Sigmoid colon (tissue), 4 donors: ENCODE measurements around the gene CHRND.

ENCODE experiments used
- CTCF ChIP-seq, 4 experiments: fragments of 450-650 bp in 3 of 4; fragments of 200-600 bp in 1 of 4; IDR thresholded peaks; one replicate each; pipeline ENCODE4 v1.5.1; 2016 to 2019; ENCODE audit warnings: antibody characterized with exemption in 4 of 4, mild to moderate bottlenecking in 3 of 4, moderate library complexity in 2 of 4
- EP300 ChIP-seq, 4 donors: sonication (generic); formaldehyde crosslinking; IDR thresholded peaks; one replicate each; pipeline ENCODE4 v1.6.1; 2017; ENCODE audit warnings: antibody characterized with exemption in 4 of 4
- POLR2A ChIP-seq, 2 donors: fragments of 450-650 bp; IDR thresholded peaks; one replicate each; pipeline ENCODE4 v1.6.1; 2016; ENCODE audit warnings: antibody characterized with exemption in 2 of 2, mild to moderate bottlenecking in 2 of 2, moderate library complexity in 2 of 2
- POLR2AphosphoS5 ChIP-seq, 4 donors: sonication (generic); formaldehyde crosslinking; IDR thresholded peaks; one replicate each; pipeline ENCODE4 v1.6.1; 2017; ENCODE audit warnings: antibody characterized with exemption in 4 of 4

GRCh38 chr2:232525791-232526371 lies at the start of gene CHRND:
- TF ChIP-seq CTCF (IDR thresholded peaks at IDR 0.05) (no peak), POLR2A (IDR thresholded peaks at IDR 0.05) (no peak), POLR2AphosphoS5 (IDR thresholded peaks at IDR 0.05) (no peak), EP300 (IDR thresholded peaks at IDR 0.05) (no peak)
